Calu3 (cell line): Measurements from ENCODE around the gene HHAT. TPM values are rescaled to one million over a fixed set of nuclear protein-coding genes. Genes with fewer than 3 reads are reported as not detected.

Experiments used
- BruUV-seq: library from RNA; stranded (reverse); fragments of 400-500 nt; replicated peaks from 2 replicates; lab custom pipeline; 2021; lab: Mats Ljungman, UMichigan
- CTCF ChIA-PET: fragments of 300-600 bp; sonication (Branson Sonifier 250); formaldehyde crosslinking; loops from one replicate; lab custom pipeline; 2022; ENCODE audit warnings: antibody characterized with exemption; lab: Charles Lee
- DNase-seq: peaks from one replicate; pipeline ENCODE4 v3.0.0; 2022
- H3K27ac Mint-ChIP-seq: one replicate; pipeline ENCODE4 v1.8.0; 2022; ENCODE audit warnings: mixed read lengths; ENCODE audit not compliant: unreplicated experiment
- H3K27me3 Mint-ChIP-seq: one replicate; pipeline ENCODE4 v1.8.0; 2022; ENCODE audit warnings: mixed read lengths; ENCODE audit not compliant: unreplicated experiment
- H3K36me3 Mint-ChIP-seq: one replicate; pipeline ENCODE4 v1.8.0; 2022; ENCODE audit warnings: mild to moderate bottlenecking, moderate library complexity, mixed read lengths; ENCODE audit not compliant: insufficient read depth, unreplicated experiment
- H3K4me1 Mint-ChIP-seq: one replicate; pipeline ENCODE4 v1.8.0; 2022; ENCODE audit warnings: mild to moderate bottlenecking, low read depth, mixed read lengths; ENCODE audit not compliant: unreplicated experiment
- H3K4me3 Mint-ChIP-seq: one replicate; pipeline ENCODE4 v1.8.0; 2022; ENCODE audit warnings: mild to moderate bottlenecking, low read depth, moderate library complexity, mixed read lengths; ENCODE audit not compliant: unreplicated experiment
- H3K9me3 Mint-ChIP-seq: one replicate; pipeline ENCODE4 v1.8.0; 2022; ENCODE audit warnings: low read depth, mixed read lengths; ENCODE audit not compliant: unreplicated experiment
- CTCF ChIP-seq: fragments of 200-600 bp; IDR thresholded peaks from one replicate; pipeline ENCODE4 v1.8.0; 2022; ENCODE audit warnings: antibody characterized with exemption; ENCODE audit not compliant: unreplicated experiment
- intact Hi-C: fragments of 100-400 bp; cut with micrococcal nuclease; formaldehyde crosslinking; loops from one replicate; pipeline ENCODE4 v1.10.0; 2022; ENCODE audit not compliant: unreplicated experiment
- total RNA-seq: library from RNA; stranded (reverse); gene quantifications from 2 replicates; pipeline ENCODE4 v1.2.3, GENCODE V29; 2022

The HHAT gene
- total RNA-seq, 1 experiment from 2014 or later, result 5.8 TPM

GRCh38 chr1:210676539-210676938 lies 347.8 kb downstream of the HHAT start:
- no peak for TF ChIP-seq CTCF
- intact Hi-C loops, result no loop called here
- BruUV-seq, result no TSS peak
- Mint-ChIP-seq H3K4me1 (no peaks in the 10 kb centered on the region), H3K36me3 (no peaks in the 10 kb centered on the region), H3K27me3 (no peaks in the 10 kb centered on the region), H3K9me3 (peaks cover 5% of the 10 kb centered on the region), H3K4me3 (no peak overlapping the region), H3K27ac (no peak overlapping the region)
- DNase-seq, result no peak
- CTCF ChIA-PET, result interaction anchor here (0.7 kb wide), 1 partner anchor 13 kb away, joined by 5 read pairs; no protein-coding TSS in a partner anchor

GRCh38 chr1:210677533-210677932 lies 348.8 kb downstream of the HHAT start:
- intact Hi-C loops, result no loop called here

GRCh38 chr1:210678306-210678705 lies 349.6 kb downstream of the HHAT start:
- H3K27ac Mint-ChIP-seq, result no peak overlapping the region
- H3K4me1 Mint-ChIP-seq, result no peaks in the 10 kb centered on the region
- H3K27me3 Mint-ChIP-seq, result no peaks in the 10 kb centered on the region
- peaks cover 2% of the 10 kb centered on the region for H3K9me3 Mint-ChIP-seq
- CTCF ChIA-PET, result no interaction called here
- H3K36me3 Mint-ChIP-seq, result no peaks in the 10 kb centered on the region
- H3K4me3 Mint-ChIP-seq, result no peak overlapping the region
- TF ChIP-seq CTCF, result no peak
- no TSS peak for BruUV-seq
- DNase-seq, result no peak
- intact Hi-C loops, result no loop called here

More at GRCh38 chr1:210677533-210677932, 348.8 kb downstream of the HHAT start:
- BruUV-seq, result no TSS peak
- TF ChIP-seq CTCF, result no peak
- H3K27me3 Mint-ChIP-seq, result no peaks in the 10 kb centered on the region
- H3K36me3 Mint-ChIP-seq, result no peaks in the 10 kb centered on the region
- no peak overlapping the region for H3K4me3 Mint-ChIP-seq
- H3K4me1 Mint-ChIP-seq, result no peaks in the 10 kb centered on the region
- peaks cover 2% of the 10 kb centered on the region for H3K9me3 Mint-ChIP-seq
- no peak overlapping the region for H3K27ac Mint-ChIP-seq
- CTCF ChIA-PET, result no interaction called here
- DNase-seq, result no peak

GRCh38 chr1:210681158-210681557 lies 352.5 kb downstream of the HHAT start:
- no peak for DNase-seq
- H3K27ac Mint-ChIP-seq, result no peak overlapping the region
- CTCF ChIA-PET, result interaction anchor here (0.7 to 1.0 kb wide), 2 partner anchors 9 to 127 kb away, joined by 3 read pairs; no protein-coding TSS in a partner anchor
- BruUV-seq, result no TSS peak
- no peaks in the 10 kb centered on the region for H3K36me3 Mint-ChIP-seq
- TF ChIP-seq CTCF, result no peak
- H3K9me3 Mint-ChIP-seq, result peaks cover 2% of the 10 kb centered on the region
- no peaks in the 10 kb centered on the region for H3K4me1 Mint-ChIP-seq
- H3K4me3 Mint-ChIP-seq, result no peak overlapping the region
- intact Hi-C loops, result no loop called here
- peaks cover 5% of the 10 kb centered on the region for H3K27me3 Mint-ChIP-seq
